Measurements from ENCODE around the gene C17orf75. TPM values are rescaled to one million over a fixed set of nuclear protein-coding genes. Genes with fewer than 3 reads are reported as not detected.
A peak's percentile ranks its signal among the peaks of the same experiment; 100 is the strongest.

Gene C17orf75
- total and polyA plus RNA-seq, 2 of the 4 experiments (the other 2 are of a cell fraction), result 11.5 to 16.1 TPM

DNA sequence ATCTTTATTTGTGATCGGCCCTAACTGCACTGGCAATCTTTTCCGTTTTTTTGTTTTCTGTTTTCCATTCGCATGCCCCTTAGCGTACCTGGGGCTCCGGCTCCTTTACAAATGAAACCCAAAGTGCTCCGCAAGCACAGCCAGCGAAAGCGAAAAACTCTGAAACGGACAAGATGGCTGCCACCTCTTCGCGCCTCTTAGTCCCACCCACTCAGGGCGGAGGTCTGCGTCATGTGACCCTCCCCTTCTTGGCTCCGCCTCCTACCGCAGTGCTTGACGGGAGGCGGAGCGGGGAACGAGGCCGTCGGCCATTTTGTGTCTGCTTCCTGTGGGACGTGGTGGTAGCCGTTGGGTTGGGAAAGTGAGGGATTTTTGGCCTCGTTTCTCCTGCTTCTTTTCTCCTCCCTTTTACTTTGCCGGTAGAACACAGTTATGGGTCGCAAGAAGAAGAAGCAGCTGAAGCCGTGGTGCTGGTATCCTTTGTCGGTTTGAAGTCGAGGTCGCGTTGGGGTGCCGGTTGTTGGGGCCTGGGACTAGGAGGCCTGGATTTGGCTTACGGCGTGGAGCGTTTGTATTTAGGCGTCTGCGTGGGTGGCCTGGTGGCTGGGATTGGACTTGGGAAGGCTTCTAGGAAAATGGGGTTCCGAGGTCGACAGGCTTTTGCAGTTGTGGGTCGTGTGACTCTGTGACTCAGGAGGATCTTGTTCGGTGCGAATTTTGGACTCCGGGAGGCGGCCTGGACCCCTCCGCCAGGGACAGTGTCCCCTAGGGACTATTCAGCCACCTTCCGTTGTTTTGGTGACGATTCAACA is 8.1 kb upstream of the C17orf75 start, which contains the start of gene ZNF207 (continued):
- TF ChIP-seq RAD21 (IDR thresholded peaks at IDR 0.05; ENCODE audit: low read length) (no peak), RCOR1 (IDR thresholded peaks at IDR 0.05; ENCODE audit: insufficient replicate concordance, low read length) (no peak)

DNA sequence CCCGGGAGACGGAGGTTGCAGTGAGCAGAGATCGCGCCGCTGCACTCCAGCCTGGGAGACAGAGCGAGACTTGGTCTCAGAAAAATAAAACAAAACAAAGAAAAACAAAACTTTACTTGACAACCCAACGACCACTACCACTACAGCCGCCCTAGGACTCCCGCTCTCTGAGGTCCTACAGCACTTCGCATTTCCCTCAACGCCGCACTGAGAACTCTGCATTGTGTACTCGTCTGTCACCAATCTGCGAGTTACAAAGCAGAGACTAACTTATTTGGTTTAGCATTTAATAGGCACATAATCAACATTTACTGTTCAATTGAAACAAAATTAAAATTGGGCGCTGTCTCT is 7.5 kb upstream of the C17orf75 start:
- peak overlapping the region; percentile 80 for H4K91ac ChIP-seq (ENCODE audit: insufficient read depth, low read depth, low read length)
- H3K9me1 ChIP-seq (ENCODE audit: insufficient read depth, low read length), result no peaks in the 10 kb centered on the region; the same call in 1 of the 2 replicates
- H3K27ac ChIP-seq (ENCODE audit: insufficient read depth, low read length), result peak overlapping the region; percentile 72
- no TSS peak for BruUV-seq (replicated peaks)
- peak overlapping the region; percentile 90 for H2AK5ac ChIP-seq (ENCODE audit: low read depth, low read length)
- no peaks in the 10 kb centered on the region for H3K27me3 ChIP-seq (ENCODE audit: control insufficient read depth, insufficient read depth, low read length)
- DNase-seq, result no peak
- TF ChIP-seq MAZ (IDR thresholded peaks at IDR 0.05; ENCODE audit: borderline replicate concordance, low read depth, low read length), result no peak
- no peak for TF ChIP-seq BHLHE40 (IDR thresholded peaks at IDR 0.05; ENCODE audit: low read depth, low read length)
- TF ChIP-seq CEBPB (IDR thresholded peaks at IDR 0.05; ENCODE audit: low read depth, low read length), result no peak
- no peak for TF ChIP-seq FOS (IDR thresholded peaks at IDR 0.05; ENCODE audit: low read depth, low read length)
- no peak for TF ChIP-seq RFX5 (IDR thresholded peaks at IDR 0.05; ENCODE audit: low read depth, low read length)
- TF ChIP-seq POLR2A (IDR thresholded peaks at IDR 0.05; ENCODE audit: low read depth, low read length), result no peak
- TF ChIP-seq MXI1 (IDR thresholded peaks at IDR 0.05; ENCODE audit: borderline replicate concordance, low read depth, low read length), result no peak
- TF ChIP-seq, protein P1, sequence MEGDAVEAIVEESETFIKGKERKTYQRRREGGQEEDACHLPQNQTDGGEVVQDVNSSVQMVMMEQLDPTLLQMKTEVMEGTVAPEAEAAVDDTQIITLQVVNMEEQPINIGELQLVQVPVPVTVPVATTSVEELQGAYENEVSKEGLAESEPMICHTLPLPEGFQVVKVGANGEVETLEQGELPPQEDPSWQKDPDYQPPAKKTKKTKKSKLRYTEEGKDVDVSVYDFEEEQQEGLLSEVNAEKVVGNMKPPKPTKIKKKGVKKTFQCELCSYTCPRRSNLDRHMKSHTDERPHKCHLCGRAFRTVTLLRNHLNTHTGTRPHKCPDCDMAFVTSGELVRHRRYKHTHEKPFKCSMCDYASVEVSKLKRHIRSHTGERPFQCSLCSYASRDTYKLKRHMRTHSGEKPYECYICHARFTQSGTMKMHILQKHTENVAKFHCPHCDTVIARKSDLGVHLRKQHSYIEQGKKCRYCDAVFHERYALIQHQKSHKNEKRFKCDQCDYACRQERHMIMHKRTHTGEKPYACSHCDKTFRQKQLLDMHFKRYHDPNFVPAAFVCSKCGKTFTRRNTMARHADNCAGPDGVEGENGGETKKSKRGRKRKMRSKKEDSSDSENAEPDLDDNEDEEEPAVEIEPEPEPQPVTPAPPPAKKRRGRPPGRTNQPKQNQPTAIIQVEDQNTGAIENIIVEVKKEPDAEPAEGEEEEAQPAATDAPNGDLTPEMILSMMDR (conservative IDR thresholded peaks at IDR 0.05; ENCODE audit: low read depth, low read length), result no peak
- no peak for TF ChIP-seq MAFK (IDR thresholded peaks at IDR 0.05; ENCODE audit: low read depth, low read length)
- TF ChIP-seq CHD1 (IDR thresholded peaks at IDR 0.05; ENCODE audit: low read depth, low read length), result no peak
- no peak for TF ChIP-seq RAD21 (IDR thresholded peaks at IDR 0.05; ENCODE audit: low read length)
- TF ChIP-seq, protein P2, sequence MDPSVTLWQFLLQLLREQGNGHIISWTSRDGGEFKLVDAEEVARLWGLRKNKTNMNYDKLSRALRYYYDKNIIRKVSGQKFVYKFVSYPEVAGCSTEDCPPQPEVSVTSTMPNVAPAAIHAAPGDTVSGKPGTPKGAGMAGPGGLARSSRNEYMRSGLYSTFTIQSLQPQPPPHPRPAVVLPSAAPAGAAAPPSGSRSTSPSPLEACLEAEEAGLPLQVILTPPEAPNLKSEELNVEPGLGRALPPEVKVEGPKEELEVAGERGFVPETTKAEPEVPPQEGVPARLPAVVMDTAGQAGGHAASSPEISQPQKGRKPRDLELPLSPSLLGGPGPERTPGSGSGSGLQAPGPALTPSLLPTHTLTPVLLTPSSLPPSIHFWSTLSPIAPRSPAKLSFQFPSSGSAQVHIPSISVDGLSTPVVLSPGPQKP (IDR thresholded peaks at IDR 0.05; ENCODE audit: borderline replicate concordance, low read depth, low read length), result no peak
- TF ChIP-seq NFE2L2 (IDR thresholded peaks at IDR 0.05; ENCODE audit: low read depth, low read length), result no peak
- H4K8ac ChIP-seq (ENCODE audit: low read depth in 2 of 2, low read length in 2 of 2), result peak overlapping the region; percentile 44 to 99
- intact Hi-C loops (cut with micrococcal nuclease), result no loop called here
- H3K36me3 ChIP-seq (ENCODE audit: control insufficient read depth, insufficient read depth, low read length), result peaks cover 9% of the 10 kb centered on the region
- H3K9ac ChIP-seq (ENCODE audit: low read depth, low read length), result peak overlapping the region; percentile 88
- H2AFZ ChIP-seq (replicated peaks; ENCODE audit: low read length, poor library complexity), result peak overlapping the region; percentile 90
- peaks cover 2% of the 10 kb centered on the region for H3K4me1 ChIP-seq (ENCODE audit: control insufficient read depth, insufficient read depth, low read length)
- dilution Hi-C loops (cut with HindIII; ENCODE audit: low sequenced_read_pairs, unreplicated experiment), result no loop called here
- H3K4me3 ChIP-seq (ENCODE audit: insufficient read depth, low read depth, low read length), result peak overlapping the region; percentile 78
- ATAC-seq (ENCODE audit: low read depth), result peak; percentile 30; the same call in 1 of the 2 replicates
- H2BK5ac ChIP-seq (ENCODE audit: low read depth, low read length, poor library complexity, severe bottlenecking), result peak overlapping the region; percentile 79
- H3K9me3 ChIP-seq (ENCODE audit: control insufficient read depth, insufficient read depth, low read length), result no peaks in the 10 kb centered on the region
- H2AK9ac ChIP-seq (replicated peaks; ENCODE audit: low read depth, low read length, poor library complexity), result peak overlapping the region; percentile 100
- 21% methylated on average over 9 of the region's 15 CpGs; no CpG with 5 or more reads in 1 of the 2 experiments for WGBS, 2 experiments (ENCODE audit: extremely low coverage in 2 of 2, insufficient read length in 1 of 2)
- H2BK20ac ChIP-seq (ENCODE audit: low read depth, low read length), result no peak overlapping the region
- H4K20me1 ChIP-seq (ENCODE audit: insufficient read depth, low read length), result peaks cover 44% of the 10 kb centered on the region
- H3K18ac ChIP-seq (ENCODE audit: low read depth, low read length), result peak overlapping the region; percentile 49
- peak overlapping the region; percentile 76 for H3K4me2 ChIP-seq (ENCODE audit: low read depth, low read length)
- peak overlapping the region; percentile 68 for H4K5ac ChIP-seq (ENCODE audit: low read depth, low read length)
- in situ Hi-C loops (cut with MboI; ENCODE audit: low sequenced_read_pairs), result no loop called here
- H3K23ac ChIP-seq (ENCODE audit: low read depth, low read length), result peak overlapping the region; percentile 92
- peaks cover 8 to 21% of the 10 kb centered on the region in 2 experiments for H3K79me1 ChIP-seq (ENCODE audit: low read depth in 1 of 2, low read length in 2 of 2)
- peak overlapping the region; percentile 91 for H3K56ac ChIP-seq (ENCODE audit: extremely low read depth, insufficient read depth, low read length)
- H3K4ac ChIP-seq (ENCODE audit: low read depth, low read length), result peak overlapping the region; percentile 95
- peak overlapping the region; percentile 100 for H3K14ac ChIP-seq (replicated peaks; ENCODE audit: low read depth, low read length)
- H2BK120ac ChIP-seq (ENCODE audit: low read depth, low read length), result peak overlapping the region; percentile 7; the same call in 1 of the 2 replicates
- ChIA-PET CTCF (no interaction called here), POLR2A (ENCODE audit: unreplicated experiment) (no interaction called here)
- no peak overlapping the region for H2BK15ac ChIP-seq (ENCODE audit: low read depth, low read length)
